Cardiac fibroblast (primary cell): Measurements from ENCODE around the gene BCOR.

Source experiments
- DNase-seq, 2 donors: peaks; one replicate each; pipeline versions ENCODE4 v3.0.0 to v3.0.0-alpha.2; 2010; ENCODE audit warnings: low read depth in 2 of 2
- H3K4me3 ChIP-seq, 2 donors: replicated peaks in 1 of 2; 1 replicate in 1 of 2; 2 replicates in 1 of 2; pipeline ENCODE4 v1.5.1; 2011; ENCODE audit warnings: low read depth in 2 of 2, low read length in 2 of 2, mild to moderate bottlenecking in 2 of 2, moderate library complexity in 1 of 2
- TF ChIP-seq, protein P1 (sequence below): IDR thresholded peaks from one replicate; pipeline ENCODE4 v1.5.1; 2011; ENCODE audit warnings: low read depth, mild to moderate bottlenecking, low read length, inconsistent platforms

The BCOR gene

DNA sequence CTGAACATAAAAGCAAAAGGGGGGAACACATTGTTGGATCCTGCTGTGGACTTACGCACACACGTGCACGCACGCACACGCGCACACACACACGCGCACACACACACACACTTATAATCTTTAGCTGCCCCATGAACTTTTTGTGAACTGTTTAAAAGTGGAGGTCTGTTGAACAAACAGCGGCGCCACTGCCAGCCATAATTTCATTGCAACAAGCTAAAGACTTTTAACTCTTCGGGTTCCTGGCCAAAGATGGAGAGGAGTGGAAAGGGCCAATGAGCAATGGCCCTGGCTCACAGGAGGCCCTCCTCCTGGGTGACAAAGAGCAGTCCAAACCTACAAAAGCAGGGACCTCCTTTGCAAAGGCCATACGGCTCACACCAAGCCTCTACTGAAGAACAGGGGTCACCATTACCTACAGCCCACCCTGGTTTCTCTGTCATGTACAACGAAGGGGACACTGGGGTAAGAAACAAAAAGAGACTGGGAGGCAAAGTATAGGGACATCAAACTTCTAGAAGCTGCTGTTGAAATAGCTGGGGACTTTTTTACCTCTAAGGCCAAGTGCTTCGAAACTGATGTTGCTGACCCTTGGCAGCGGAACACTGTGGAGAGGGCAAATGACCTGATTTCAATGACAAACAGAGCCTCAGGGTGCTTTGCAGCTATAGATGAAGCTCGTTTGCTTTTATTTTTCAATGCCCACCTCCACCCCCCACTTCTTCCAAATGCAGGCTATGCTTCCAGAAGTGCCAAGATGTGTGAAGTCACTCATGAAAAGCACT, 16.7 kb downstream of the BCOR start:
- H3K4me3 ChIP-seq: no peak overlapping the region
- no peak for DNase-seq
- TF ChIP-seq, protein P1, sequence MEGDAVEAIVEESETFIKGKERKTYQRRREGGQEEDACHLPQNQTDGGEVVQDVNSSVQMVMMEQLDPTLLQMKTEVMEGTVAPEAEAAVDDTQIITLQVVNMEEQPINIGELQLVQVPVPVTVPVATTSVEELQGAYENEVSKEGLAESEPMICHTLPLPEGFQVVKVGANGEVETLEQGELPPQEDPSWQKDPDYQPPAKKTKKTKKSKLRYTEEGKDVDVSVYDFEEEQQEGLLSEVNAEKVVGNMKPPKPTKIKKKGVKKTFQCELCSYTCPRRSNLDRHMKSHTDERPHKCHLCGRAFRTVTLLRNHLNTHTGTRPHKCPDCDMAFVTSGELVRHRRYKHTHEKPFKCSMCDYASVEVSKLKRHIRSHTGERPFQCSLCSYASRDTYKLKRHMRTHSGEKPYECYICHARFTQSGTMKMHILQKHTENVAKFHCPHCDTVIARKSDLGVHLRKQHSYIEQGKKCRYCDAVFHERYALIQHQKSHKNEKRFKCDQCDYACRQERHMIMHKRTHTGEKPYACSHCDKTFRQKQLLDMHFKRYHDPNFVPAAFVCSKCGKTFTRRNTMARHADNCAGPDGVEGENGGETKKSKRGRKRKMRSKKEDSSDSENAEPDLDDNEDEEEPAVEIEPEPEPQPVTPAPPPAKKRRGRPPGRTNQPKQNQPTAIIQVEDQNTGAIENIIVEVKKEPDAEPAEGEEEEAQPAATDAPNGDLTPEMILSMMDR: no peak

DNA sequence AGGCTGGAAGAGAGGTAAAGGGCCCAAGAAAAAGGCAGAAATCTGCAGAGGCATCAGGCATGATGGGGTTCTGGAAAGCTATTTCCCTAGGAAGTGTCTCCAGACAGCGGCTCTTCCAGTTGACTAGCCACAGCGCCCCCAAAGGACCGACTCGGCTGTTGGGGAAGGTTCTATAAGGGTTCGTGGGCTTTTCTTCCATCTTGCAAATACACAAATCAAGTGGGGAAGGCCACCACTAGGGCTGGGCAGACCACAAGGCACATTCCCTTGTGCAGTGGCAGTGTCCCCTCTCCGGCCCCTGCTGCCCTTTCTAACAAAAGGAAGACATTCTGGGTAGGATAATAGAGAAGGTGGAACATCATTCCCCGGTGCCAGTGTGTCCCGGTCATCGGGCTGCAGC, 18.2 kb downstream of the BCOR start:
- TF ChIP-seq, protein P1: no peak
- DNase-seq: no peak
- no peak overlapping the region for H3K4me3 ChIP-seq

DNA sequence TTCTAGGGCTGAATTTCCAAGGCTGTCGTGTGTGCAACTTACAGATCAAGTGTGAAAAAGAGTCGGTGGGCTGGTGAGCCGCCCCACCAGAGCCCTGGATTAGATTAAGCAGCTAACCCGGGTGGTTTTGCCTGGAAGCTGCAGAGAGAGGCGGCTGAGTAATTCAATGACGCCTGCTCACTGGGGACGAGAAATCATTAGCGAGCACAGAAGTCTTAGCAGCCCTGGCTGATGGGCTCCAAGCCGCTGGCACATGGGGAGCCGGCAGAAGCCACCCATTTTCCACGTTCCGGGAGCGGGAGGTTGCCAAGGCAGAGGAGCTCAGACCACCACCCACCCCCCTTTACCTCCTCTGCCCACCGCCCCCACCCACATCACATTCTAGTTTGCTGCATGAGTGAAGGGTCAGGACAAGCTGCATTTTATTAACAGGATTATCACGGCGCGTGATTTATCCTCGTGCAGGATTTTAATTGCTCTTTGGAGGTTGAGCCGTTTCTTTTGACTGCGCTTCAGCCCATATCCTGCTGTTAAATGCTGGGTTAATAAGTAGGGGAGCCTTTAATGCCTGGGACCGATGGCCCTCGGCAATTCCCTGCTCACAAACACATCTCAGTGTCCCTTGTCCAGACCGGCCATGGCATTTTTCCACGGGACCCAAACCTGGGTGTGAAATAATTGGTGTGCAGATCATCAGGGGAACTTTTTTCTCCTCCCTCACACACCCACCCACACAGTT, 19.1 kb downstream of the BCOR start:
- DNase-seq: no peak
- H3K4me3 ChIP-seq: no peak overlapping the region
- TF ChIP-seq, protein P1: no peak

DNA sequence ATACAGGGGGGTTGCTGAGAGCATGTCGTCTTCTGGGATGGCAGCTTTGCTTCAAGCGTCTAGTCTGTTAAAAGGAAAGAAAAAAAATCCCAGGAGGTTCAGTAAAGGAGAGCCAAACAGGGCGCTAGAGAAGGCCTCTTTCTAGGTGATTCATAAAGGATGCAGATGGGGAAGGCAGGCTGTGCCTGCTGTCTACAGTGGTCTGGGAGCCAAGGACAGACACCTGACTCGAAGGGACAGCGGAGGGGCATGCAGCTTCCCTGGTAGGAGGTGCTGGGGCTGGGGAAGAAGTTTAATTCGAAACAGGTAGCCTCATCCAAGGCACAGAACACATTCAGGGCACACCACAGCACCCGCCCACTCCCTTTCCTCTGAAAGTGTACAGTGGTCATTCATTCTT, 19.9 kb downstream of the BCOR start:
- no peak overlapping the region for H3K4me3 ChIP-seq
- DNase-seq: no peak
- TF ChIP-seq, protein P1: no peak

DNA sequence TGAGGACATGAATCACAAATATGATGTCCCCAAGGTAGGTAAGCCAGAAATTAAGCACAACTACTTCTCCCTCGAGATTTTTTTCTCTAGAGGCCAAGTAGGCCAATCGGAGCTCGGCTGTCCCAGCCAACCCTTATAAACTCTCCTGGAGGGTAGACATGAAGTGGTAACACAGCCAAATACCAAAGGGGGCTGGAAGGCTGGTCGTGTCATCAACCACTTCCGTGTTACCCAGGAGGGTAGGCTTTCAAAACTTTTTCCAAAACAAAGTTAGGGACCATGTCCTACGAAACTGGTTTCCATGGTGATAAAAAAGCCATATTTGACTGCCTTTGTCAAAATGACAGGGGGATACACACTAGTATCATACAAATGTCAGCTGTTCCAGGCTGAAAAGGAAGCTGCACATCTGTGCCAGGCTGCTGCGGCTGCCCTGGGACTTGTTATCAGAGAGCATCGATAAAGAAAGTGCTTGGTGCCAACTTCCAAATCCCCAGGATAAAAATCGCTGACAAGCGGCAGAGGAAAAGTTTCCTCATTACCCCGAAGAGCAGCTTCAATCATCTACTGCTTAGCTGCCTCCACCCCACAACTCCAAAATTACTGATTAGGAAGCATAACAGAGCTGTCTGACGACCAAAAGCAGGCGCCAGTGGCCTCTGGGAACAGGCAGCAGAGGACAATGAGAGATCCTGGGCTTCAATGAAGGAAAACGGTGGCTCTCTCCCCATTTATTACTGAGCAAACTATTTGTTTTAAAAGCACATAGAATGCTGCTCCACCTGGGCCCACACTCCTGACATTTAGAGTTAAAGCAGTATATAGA, 20.8 kb downstream of the BCOR start:
- peak; percentile 10 to 53 for DNase-seq
- H3K4me3 ChIP-seq: no peak overlapping the region
- TF ChIP-seq, protein P1: no peak

DNA sequence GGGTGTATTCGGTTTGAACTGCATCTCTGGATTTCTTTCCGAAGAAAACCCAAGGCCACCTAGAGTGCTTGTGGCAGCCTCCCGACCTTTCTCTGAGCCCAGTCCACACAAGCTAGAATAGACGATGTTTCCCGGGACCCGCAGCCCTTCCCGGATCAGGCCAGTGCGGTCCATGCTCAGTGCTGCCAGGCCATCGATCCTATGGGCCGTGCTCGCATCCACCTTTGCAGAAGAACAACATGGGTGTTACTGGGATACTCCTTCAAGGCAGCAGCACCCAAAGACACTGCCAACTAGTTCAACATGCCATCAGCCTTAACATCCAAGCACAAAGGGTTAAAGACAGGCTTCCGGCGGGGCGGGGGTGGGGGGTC, 22.8 kb downstream of the BCOR start:
- TF ChIP-seq, protein P1: no peak
- DNase-seq: no peak
- H3K4me3 ChIP-seq: no peak overlapping the region
